NCI-H1436 treated with DMSO at 0.1 percent for 48 hours (cell line): Measurements from ENCODE around the gene INTS2.
A peak's percentile ranks its signal among the peaks of the same experiment; 100 is the strongest.
"Not testable (repeated sequence)": the region's sequence is repeated elsewhere in the genome, so short reads cannot be mapped to it uniquely, and the experiment has no call there.

ENCODE experiments used
- DNase-seq: peaks from one replicate; lab custom pipeline; 2025; lab: John Stamatoyannopoulos, UW

INTS2 gene

GRCh38 chr17:61821655-61822054 lies 106.1 kb downstream of the INTS2 start:
- no peak for DNase-seq

- DNase-seq = not testable (repeated sequence)
Measured at GRCh38 chr17:61819265-61819664, 108.5 kb downstream of the INTS2 start.

GRCh38 chr17:61818225-61818624 lies 109.6 kb downstream of the INTS2 start:
- DNase-seq = no peak

DNA sequence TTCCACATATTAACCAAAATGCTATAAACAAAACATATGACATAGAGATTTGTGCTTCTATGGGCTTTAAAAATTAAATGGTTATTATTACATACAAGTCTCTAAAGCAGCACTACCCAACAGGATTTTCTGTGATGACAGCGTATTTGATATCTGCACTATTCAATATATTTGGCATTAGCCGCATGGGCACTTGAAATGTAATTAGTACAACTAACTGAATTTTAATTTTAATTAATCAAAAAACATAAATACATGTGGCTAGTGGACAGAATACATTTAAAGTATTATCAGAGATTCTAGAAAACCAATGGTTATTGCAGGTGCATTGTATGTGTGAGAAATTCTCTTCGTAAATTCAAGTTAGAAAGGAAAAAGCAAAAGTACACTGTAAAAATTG lies 110.3 kb downstream of the INTS2 start:
- DNase-seq = no peak

DNA sequence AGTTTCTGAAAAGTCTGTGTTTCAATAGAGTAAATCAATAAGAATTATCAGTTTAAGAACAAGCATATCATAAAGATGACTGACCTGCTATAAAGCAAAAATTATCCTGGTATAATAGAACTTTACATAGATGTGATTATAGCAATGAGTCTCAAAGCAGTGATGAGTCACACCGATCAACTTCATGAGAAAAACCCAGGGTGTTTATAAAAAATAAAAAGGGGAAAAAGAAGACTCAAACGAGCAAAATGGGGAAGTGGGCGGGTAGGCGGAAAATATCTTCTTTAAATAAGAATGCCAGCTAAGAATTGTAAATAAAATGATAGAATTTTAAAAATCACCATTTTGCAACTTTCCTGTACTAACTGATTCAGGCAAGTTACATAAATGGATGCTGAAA lies 111.2 kb downstream of the INTS2 start:
- DNase-seq = no peak

GRCh38 chr17:61815863-61816503 lies 111.8 kb downstream of the INTS2 start:
- DNase-seq = peak; percentile 36
